ENCODE data around the gene NPEPL1.

GRCh38 chr20:58723628-58723984, 31.0 kb downstream of the NPEPL1 start:
- TF ChIP-seq CTCF (IDR thresholded peaks at IDR 0.05; ENCODE audit: control extremely low read depth in 1 of 3, insufficient read depth in 1 of 3, low read depth in 1 of 3, low read length in 3 of 3) (no peak), KDM1A (IDR thresholded peaks at IDR 0.05; ENCODE audit: borderline replicate concordance, low read length) (no peak), EGR1 (IDR thresholded peaks at IDR 0.05; ENCODE audit: borderline replicate concordance, low read depth, low read length) (no peak), YY1 (IDR thresholded peaks at IDR 0.05; ENCODE audit: low read depth, low read length) (no peak), POLR2A (IDR thresholded peaks at IDR 0.05; ENCODE audit: control extremely low read depth in 1 of 2, low read depth in 2 of 2, low read length in 2 of 2) (no peak), HDAC6 (IDR thresholded peaks at IDR 0.05; ENCODE audit: low read depth, low read length) (no peak), EP300 (IDR thresholded peaks at IDR 0.05; ENCODE audit: borderline replicate concordance in 1 of 2, low read depth in 2 of 2, low read length in 2 of 2) (no peak), CEBPB (IDR thresholded peaks at IDR 0.05; ENCODE audit: low read depth, low read length) (no peak)
- TF ChIP-seq, protein P1, sequence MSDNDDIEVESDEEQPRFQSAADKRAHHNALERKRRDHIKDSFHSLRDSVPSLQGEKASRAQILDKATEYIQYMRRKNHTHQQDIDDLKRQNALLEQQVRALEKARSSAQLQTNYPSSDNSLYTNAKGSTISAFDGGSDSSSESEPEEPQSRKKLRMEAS (IDR thresholded peaks at IDR 0.05) = no peak

Data from H1 (cell line).